ENCODE measurements around the gene EYA2.

- TF ChIP-seq, protein P1, sequence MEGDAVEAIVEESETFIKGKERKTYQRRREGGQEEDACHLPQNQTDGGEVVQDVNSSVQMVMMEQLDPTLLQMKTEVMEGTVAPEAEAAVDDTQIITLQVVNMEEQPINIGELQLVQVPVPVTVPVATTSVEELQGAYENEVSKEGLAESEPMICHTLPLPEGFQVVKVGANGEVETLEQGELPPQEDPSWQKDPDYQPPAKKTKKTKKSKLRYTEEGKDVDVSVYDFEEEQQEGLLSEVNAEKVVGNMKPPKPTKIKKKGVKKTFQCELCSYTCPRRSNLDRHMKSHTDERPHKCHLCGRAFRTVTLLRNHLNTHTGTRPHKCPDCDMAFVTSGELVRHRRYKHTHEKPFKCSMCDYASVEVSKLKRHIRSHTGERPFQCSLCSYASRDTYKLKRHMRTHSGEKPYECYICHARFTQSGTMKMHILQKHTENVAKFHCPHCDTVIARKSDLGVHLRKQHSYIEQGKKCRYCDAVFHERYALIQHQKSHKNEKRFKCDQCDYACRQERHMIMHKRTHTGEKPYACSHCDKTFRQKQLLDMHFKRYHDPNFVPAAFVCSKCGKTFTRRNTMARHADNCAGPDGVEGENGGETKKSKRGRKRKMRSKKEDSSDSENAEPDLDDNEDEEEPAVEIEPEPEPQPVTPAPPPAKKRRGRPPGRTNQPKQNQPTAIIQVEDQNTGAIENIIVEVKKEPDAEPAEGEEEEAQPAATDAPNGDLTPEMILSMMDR (IDR thresholded peaks at IDR 0.05), result peak in 2 of 6 experiments; percentile 13 to 32
- no peak for TF ChIP-seq POLR2A (IDR thresholded peaks at IDR 0.05)
Observed at GRCh38 chr20:46939031-46939965, 44.7 kb downstream of the EYA2 start.
